Lung microvascular endothelial cell (primary cell): ENCODE measurements around the gene HSPA1A. TPM values are rescaled to one million over a fixed set of nuclear protein-coding genes. Genes with fewer than 3 reads are reported as not detected.
"Not testable (repeated sequence)": the region's sequence is repeated elsewhere in the genome, so short reads cannot be mapped to it uniquely, and the experiment has no call there.

Experiments
- DNase-seq, 2 donors: peaks; one replicate each; pipeline versions ENCODE4 v3.0.0 to v3.0.0-alpha.2; 2010; ENCODE audit warnings: low read depth in 2 of 2
- total RNA-seq: library from RNA; depleted of rRNA; stranded (reverse); fragments of >200 nt; gene quantifications from 2 replicates; pipeline ENCODE4 v1.2.1, GENCODE V29; 2014

The HSPA1A gene
- total RNA-seq, 1 donor from 2014 or later, result 93.3 TPM

GRCh38 chr6:31834367-31835250, 19.3 kb downstream of the HSPA1A start:
- peak; percentile 86 to 91 for DNase-seq

- DNase-seq, result no peak
Observed at GRCh38 chr6:31836047-31836473, 20.7 kb downstream of the HSPA1A start.

GRCh38 chr6:31836474-31837368, 21.4 kb downstream of the HSPA1A start:
- DNase-seq, result peak; percentile 37 to 48

- DNase-seq, result peak; percentile 28 to 75
Observed at GRCh38 chr6:31837369-31838113, 22.2 kb downstream of the HSPA1A start.

- DNase-seq, result not testable (repeated sequence)
Observed at GRCh38 chr6:31838114-31838553, 22.8 kb downstream of the HSPA1A start.

GRCh38 chr6:31838968-31839367, 23.6 kb downstream of the HSPA1A start:
- no peak for DNase-seq

GRCh38 chr6:31839779-31840126, 24.4 kb downstream of the HSPA1A start:
- DNase-seq, result not testable (repeated sequence)

GRCh38 chr6:31842053-31842452, 26.7 kb downstream of the HSPA1A start:
- no peak for DNase-seq

- no peak for DNase-seq
Observed at GRCh38 chr6:31844507-31844906, 29.2 kb downstream of the HSPA1A start.

GRCh38 chr6:31847276-31847978, 32.1 kb downstream of the HSPA1A start:
- no peak for DNase-seq

- DNase-seq, result no peak
Observed at GRCh38 chr6:31850765-31851484, 35.6 kb downstream of the HSPA1A start.

GRCh38 chr6:31851485-31851832, 36.1 kb downstream of the HSPA1A start:
- DNase-seq, result no peak

GRCh38 chr6:31851980-31852718, 36.8 kb downstream of the HSPA1A start:
- DNase-seq, result not testable (repeated sequence)

GRCh38 chr6:31857774-31858173, 42.4 kb downstream of the HSPA1A start:
- not testable (repeated sequence) for DNase-seq

- DNase-seq, result no peak
Observed at GRCh38 chr6:31858707-31859106, 43.4 kb downstream of the HSPA1A start.

GRCh38 chr6:31859923-31860322, 44.6 kb downstream of the HSPA1A start:
- no peak for DNase-seq

GRCh38 chr6:31860349-31860748, 45.0 kb downstream of the HSPA1A start:
- DNase-seq, result no peak

GRCh38 chr6:31861150-31861549, 45.8 kb downstream of the HSPA1A start:
- no peak for DNase-seq

GRCh38 chr6:31861919-31862343, 46.6 kb downstream of the HSPA1A start:
- no peak for DNase-seq
